Liver (tissue), 9 donors: ENCODE results near the gene ISG15. TPM values are rescaled to one million over a fixed set of nuclear protein-coding genes. Genes with fewer than 3 reads are reported as not detected.

ENCODE experiments used
- DNase-seq: peaks from one replicate; pipeline ENCODE4 v3.0.0-alpha.2; 2017; ENCODE audit warnings: low spot score
- H3K27ac ChIP-seq, 2 donors: one replicate each; pipeline ENCODE4 v1.7.0; 2013; ENCODE audit warnings: inconsistent platforms in 2 of 2, low read length in 2 of 2, control low read depth in 1 of 2, low read depth in 1 of 2, mild to moderate bottlenecking in 1 of 2
- H3K27me3 ChIP-seq, 4 donors: one replicate each; pipeline versions ENCODE4 v1.6.1 to v1.7.0; 2013; ENCODE audit warnings: low read length in 3 of 4, inconsistent platforms in 1 of 4, mild to moderate bottlenecking in 1 of 4, moderate library complexity in 1 of 4; ENCODE audit not compliant: control insufficient read depth in 4 of 4, insufficient read depth in 4 of 4
- H3K36me3 ChIP-seq, 4 donors: one replicate each; pipeline versions ENCODE4 v1.6.1 to v1.7.0; 2013; ENCODE audit warnings: low read length in 3 of 4, mild to moderate bottlenecking in 3 of 4, low read depth in 1 of 4, moderate library complexity in 1 of 4; ENCODE audit not compliant: control insufficient read depth in 4 of 4, insufficient read depth in 3 of 4
- H3K4me1 ChIP-seq, 4 donors: one replicate each; pipeline versions ENCODE4 v1.6.1 to v1.7.0; 2013; ENCODE audit warnings: low read length in 3 of 4, mild to moderate bottlenecking in 3 of 4, moderate library complexity in 1 of 4; ENCODE audit not compliant: control insufficient read depth in 4 of 4, insufficient read depth in 4 of 4
- H3K4me3 ChIP-seq, 3 donors: one replicate each; pipeline versions ENCODE4 v1.6.1 to v1.7.0; 2013; ENCODE audit warnings: low read length in 3 of 3, control low read depth in 1 of 3, low read depth in 1 of 3, mild to moderate bottlenecking in 1 of 3
- H3K9ac ChIP-seq, 2 donors: one replicate each; pipeline ENCODE4 v1.7.0; 2013; ENCODE audit warnings: low read length in 2 of 2, mild to moderate bottlenecking in 2 of 2, moderate library complexity in 2 of 2, control low read depth in 1 of 2, low read depth in 1 of 2
- H3K9me3 ChIP-seq, 4 donors: one replicate each; pipeline versions ENCODE4 v1.6.1 to v1.7.0; 2013; ENCODE audit warnings: low read length in 3 of 4; ENCODE audit not compliant: control insufficient read depth in 4 of 4
- ATF3 ChIP-seq: IDR thresholded peaks from 2 replicates; pipeline ENCODE4 v1.6.1; 2016; ENCODE audit warnings: antibody characterized with exemption
- EGR1 ChIP-seq, 2 donors: IDR thresholded peaks; 2 replicates each; pipeline ENCODE4 v1.6.1; 2016 to 2018; ENCODE audit warnings: antibody characterized with exemption in 2 of 2, low read depth in 2 of 2
- FOXA1 ChIP-seq: IDR thresholded peaks from 2 replicates; pipeline ENCODE4 v1.6.1; 2016; ENCODE audit warnings: antibody characterized with exemption
- FOXA2 ChIP-seq: IDR thresholded peaks from 2 replicates; pipeline ENCODE4 v1.6.1; 2016; ENCODE audit warnings: antibody characterized with exemption
- GABPA ChIP-seq, 2 donors: IDR thresholded peaks in 1 of 2; conservative IDR thresholded peaks in 1 of 2; 2 replicates each; pipeline ENCODE4 v1.6.1; 2016; ENCODE audit warnings: antibody characterized with exemption in 2 of 2, mild to moderate bottlenecking in 1 of 2, moderate library complexity in 1 of 2
- HNF4A ChIP-seq, 2 donors: conservative IDR thresholded peaks; 2 replicates each; pipeline ENCODE4 v1.6.1; 2016; ENCODE audit warnings: antibody characterized with exemption in 2 of 2, mild to moderate bottlenecking in 2 of 2
- HNF4G ChIP-seq: IDR thresholded peaks from 2 replicates; pipeline ENCODE4 v1.6.1; 2016; ENCODE audit warnings: antibody characterized with exemption
- JUND ChIP-seq, 2 donors: IDR thresholded peaks; 2 replicates each; pipeline ENCODE4 v1.6.1; 2016; ENCODE audit warnings: antibody characterized with exemption in 2 of 2
- MAX ChIP-seq: IDR thresholded peaks from 2 replicates; pipeline ENCODE4 v1.6.1; 2016; ENCODE audit warnings: antibody characterized with exemption
- NR2F2 ChIP-seq: IDR thresholded peaks from 2 replicates; pipeline ENCODE4 v1.6.1; 2016; ENCODE audit warnings: antibody characterized with exemption
- RAD21 ChIP-seq, 2 donors: IDR thresholded peaks; 2 replicates each; pipeline ENCODE4 v1.6.1; 2016; ENCODE audit warnings: antibody characterized with exemption in 2 of 2, mild to moderate bottlenecking in 2 of 2
- REST ChIP-seq: IDR thresholded peaks from 2 replicates; pipeline ENCODE4 v1.6.1; 2016; ENCODE audit warnings: antibody characterized with exemption, mild to moderate bottlenecking
- RXRA ChIP-seq, 2 donors: IDR thresholded peaks; 2 replicates each; pipeline ENCODE4 v1.6.1; 2017 to 2018; ENCODE audit warnings: antibody characterized with exemption in 2 of 2, mild to moderate bottlenecking in 1 of 2
- SP1 ChIP-seq: IDR thresholded peaks from 2 replicates; pipeline ENCODE4 v1.6.1; 2018; ENCODE audit warnings: antibody characterized with exemption, mild to moderate bottlenecking
- TAF1 ChIP-seq: conservative IDR thresholded peaks from 2 replicates; pipeline ENCODE4 v1.6.1; 2016; ENCODE audit warnings: antibody characterized with exemption, mild to moderate bottlenecking
- YY1 ChIP-seq: IDR thresholded peaks from 2 replicates; pipeline ENCODE4 v1.6.1; 2016; ENCODE audit warnings: antibody characterized with exemption, mild to moderate bottlenecking
- ZBTB33 ChIP-seq: IDR thresholded peaks from 2 replicates; pipeline ENCODE4 v1.6.1; 2016; ENCODE audit warnings: antibody characterized with exemption
- WGBS: extraction: QIAGEN DNeasy Blood & Tissue Kit; methylation state at CpG from one replicate; pipeline ENCODE4 v1.1.7; 2013; 5-methylcytosine and 5-hydroxymethylcytosine counted together
- polyA plus RNA-seq, 2 donors: library from polyadenylated mRNA; stranded (reverse) in 1 of 2; unstranded in 1 of 2; fragments of 200-250 nt in 1 of 2; fragments of >200 nt in 1 of 2; fragmentation: Nextera tagmentation in 1 of 2; extraction: Ambion mirVana in 1 of 2; gene quantifications; one replicate each; pipeline versions ENCODE4 v1.2.1 to v1.2.3, GENCODE V29; 2013 to 2015
- total RNA-seq, 2 donors: library from RNA; depleted of rRNA; stranded (reverse); fragments of >200 nt; gene quantifications; one replicate each; pipeline ENCODE4 v1.2.3, GENCODE V29; 2014
- TF ChIP-seq, protein P1 (sequence below): fragments of 150-350 bp; IDR thresholded peaks from 2 replicates; pipeline ENCODE4 v1.5.1; 2017; ENCODE audit warnings: improper control_type of control experiment, low read depth, low read length; ENCODE audit not compliant: missing input control
- donor health status: healthy.
- donor health status: healthy.
- donor health status: healthy.
- donor health status: healthy.
- donor health status: healthy.

ISG15 gene
- total and polyA plus RNA-seq, 4 donors = 9.3 to 89.4 (median 56.5) TPM

DNA sequence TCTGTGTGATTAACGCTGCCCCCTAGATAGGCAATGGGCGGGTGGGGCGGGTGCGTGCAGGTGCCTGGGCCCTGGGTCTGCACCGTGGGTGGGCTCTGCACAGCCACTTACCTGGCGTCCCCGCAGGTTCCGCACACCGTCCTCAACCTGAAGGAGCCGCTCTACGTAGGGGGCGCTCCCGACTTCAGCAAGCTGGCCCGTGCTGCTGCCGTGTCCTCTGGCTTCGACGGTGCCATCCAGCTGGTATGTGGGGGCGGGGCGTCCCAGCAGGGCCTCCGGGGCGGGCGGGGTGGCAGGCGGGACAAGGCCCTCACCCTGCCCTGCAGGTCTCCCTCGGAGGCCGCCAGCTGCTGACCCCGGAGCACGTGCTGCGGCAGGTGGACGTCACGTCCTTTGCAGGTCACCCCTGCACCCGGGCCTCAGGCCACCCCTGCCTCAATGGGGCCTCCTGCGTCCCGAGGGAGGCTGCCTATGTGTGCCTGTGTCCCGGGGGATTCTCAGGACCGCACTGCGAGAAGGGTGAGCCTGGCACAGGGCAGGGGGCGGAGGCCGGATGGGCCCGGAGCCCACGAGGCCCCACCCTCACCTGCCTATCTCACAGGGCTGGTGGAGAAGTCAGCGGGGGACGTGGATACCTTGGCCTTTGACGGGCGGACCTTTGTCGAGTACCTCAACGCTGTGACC lies 38.0 kb downstream of the ISG15 start:
- no peak for DNase-seq
- Histone ChIP-seq H3K27me3 (no peaks in the 10 kb centered on the region), H3K9ac (no peak overlapping the region), H3K9me3 (no peaks in the 10 kb centered on the region), H3K4me1 (no peaks in the 10 kb centered on the region), H3K27ac (no peak overlapping the region), H3K36me3 (peaks cover 0 to 21% (median 5%) of the 10 kb centered on the region in 4 donors), H3K4me3 (no peak overlapping the region)
- 96% methylated on average over 46 of the region's 46 CpGs for WGBS
- no peak for TF ChIP-seq NR2F2
- no peak for TF ChIP-seq MAX
- TF ChIP-seq EGR1 (IDR thresholded peaks at IDR 0.05; ENCODE audit: low read depth in 2 of 2) = no peak
- TF ChIP-seq JUND (IDR thresholded peaks at IDR 0.05) = no peak
- no peak for TF ChIP-seq SP1
- no peak for TF ChIP-seq HNF4A (conservative IDR thresholded peaks at IDR 0.05)
- no peak for TF ChIP-seq ATF3
- no peak for TF ChIP-seq FOXA2
- TF ChIP-seq RXRA (IDR thresholded peaks at IDR 0.05) = no peak
- TF ChIP-seq YY1 = no peak
- no peak for TF ChIP-seq REST
- no peak for TF ChIP-seq FOXA1
- TF ChIP-seq, protein P1, sequence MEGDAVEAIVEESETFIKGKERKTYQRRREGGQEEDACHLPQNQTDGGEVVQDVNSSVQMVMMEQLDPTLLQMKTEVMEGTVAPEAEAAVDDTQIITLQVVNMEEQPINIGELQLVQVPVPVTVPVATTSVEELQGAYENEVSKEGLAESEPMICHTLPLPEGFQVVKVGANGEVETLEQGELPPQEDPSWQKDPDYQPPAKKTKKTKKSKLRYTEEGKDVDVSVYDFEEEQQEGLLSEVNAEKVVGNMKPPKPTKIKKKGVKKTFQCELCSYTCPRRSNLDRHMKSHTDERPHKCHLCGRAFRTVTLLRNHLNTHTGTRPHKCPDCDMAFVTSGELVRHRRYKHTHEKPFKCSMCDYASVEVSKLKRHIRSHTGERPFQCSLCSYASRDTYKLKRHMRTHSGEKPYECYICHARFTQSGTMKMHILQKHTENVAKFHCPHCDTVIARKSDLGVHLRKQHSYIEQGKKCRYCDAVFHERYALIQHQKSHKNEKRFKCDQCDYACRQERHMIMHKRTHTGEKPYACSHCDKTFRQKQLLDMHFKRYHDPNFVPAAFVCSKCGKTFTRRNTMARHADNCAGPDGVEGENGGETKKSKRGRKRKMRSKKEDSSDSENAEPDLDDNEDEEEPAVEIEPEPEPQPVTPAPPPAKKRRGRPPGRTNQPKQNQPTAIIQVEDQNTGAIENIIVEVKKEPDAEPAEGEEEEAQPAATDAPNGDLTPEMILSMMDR = no peak
- TF ChIP-seq RAD21 (IDR thresholded peaks at IDR 0.05) = no peak
- no peak for TF ChIP-seq HNF4G
- TF ChIP-seq GABPA (IDR thresholded peaks at IDR 0.05 in 1 of 2, conservative IDR thresholded peaks at IDR 0.05 in 1 of 2) = no peak
- no peak for TF ChIP-seq TAF1
- TF ChIP-seq ZBTB33 = no peak
